ES-I3 (cell line): Measurements from ENCODE around the gene DOLPP1.
"Not testable (repeated sequence)": the region's sequence is repeated elsewhere in the genome, so short reads cannot be mapped to it uniquely, and the experiment has no call there.

Source experiments
- H3K36me3 ChIP-seq: 2 replicates; pipeline ENCODE4 v1.6.1; 2013; ENCODE audit warnings: mild to moderate bottlenecking, low read length, control low read depth, moderate library complexity; ENCODE audit not compliant: insufficient read depth
- H3K4me1 ChIP-seq: 2 replicates; pipeline ENCODE4 v1.6.1; 2013; ENCODE audit warnings: mild to moderate bottlenecking, control low read depth, low read length; ENCODE audit not compliant: insufficient read depth
- H3K9ac ChIP-seq: 2 replicates; pipeline ENCODE4 v1.6.1; 2013; ENCODE audit warnings: low read depth, mild to moderate bottlenecking, low read length, moderate library complexity
- H3K9me3 ChIP-seq: 2 replicates; pipeline ENCODE4 v1.6.1; 2013; ENCODE audit warnings: mild to moderate bottlenecking, low read length, moderate library complexity; ENCODE audit not compliant: control insufficient read depth, insufficient read depth

Gene DOLPP1, protein sequence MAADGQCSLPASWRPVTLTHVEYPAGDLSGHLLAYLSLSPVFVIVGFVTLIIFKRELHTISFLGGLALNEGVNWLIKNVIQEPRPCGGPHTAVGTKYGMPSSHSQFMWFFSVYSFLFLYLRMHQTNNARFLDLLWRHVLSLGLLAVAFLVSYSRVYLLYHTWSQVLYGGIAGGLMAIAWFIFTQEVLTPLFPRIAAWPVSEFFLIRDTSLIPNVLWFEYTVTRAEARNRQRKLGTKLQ

DNA sequence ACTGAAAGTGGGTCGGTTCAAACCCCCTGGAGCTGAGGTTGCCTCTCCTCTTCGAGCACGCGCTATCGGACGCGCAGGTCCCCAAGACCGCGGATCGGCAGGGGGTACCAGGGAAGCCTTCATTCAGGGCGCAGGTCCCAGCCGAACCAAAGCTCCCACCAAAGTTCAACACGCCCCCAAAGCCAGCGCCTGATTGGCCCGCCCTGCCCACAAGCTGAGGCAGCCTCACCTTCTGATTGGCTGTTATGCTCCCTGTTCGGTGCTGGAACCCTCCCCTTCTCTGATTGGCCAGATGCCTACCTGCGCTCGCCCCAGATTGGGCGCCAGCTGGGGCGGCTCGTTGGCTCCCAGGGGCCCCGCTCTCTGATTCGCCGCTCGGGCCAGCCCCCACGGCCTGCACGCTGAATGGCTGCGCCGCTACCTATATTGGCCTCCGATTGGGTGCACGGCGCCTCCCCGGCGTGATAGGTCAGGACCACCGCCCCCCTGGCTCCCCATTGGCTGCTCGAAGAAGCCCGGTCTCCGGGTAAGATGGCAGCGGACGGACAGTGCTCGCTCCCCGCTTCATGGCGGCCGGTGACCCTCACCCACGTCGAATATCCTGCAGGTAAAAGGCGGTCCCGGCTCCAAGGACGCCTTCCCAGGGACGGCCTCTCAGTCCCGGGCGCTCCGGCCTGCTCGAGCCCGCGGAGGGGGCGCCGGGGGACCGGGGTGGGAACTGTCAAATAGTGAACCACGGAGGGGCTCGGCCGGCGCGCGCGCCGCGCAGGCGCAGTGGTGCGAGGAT lies at the start of gene DOLPP1:
Gene DOLPP1, plus strand, starts transcription at position 511 of the 787 bp plus-strand sequence. Its CDS starts 21 bp downstream, at position 532.
- Histone ChIP-seq H3K9me3 (no peaks in the 10 kb centered on the region), H3K9ac (peak within 1 kb of the TSS; percentile 75), H3K4me1 (peaks cover 6% of the 10 kb centered on the region), H3K36me3 (no peaks in the 10 kb centered on the region; the same call in 1 of the 2 replicates)

DNA sequence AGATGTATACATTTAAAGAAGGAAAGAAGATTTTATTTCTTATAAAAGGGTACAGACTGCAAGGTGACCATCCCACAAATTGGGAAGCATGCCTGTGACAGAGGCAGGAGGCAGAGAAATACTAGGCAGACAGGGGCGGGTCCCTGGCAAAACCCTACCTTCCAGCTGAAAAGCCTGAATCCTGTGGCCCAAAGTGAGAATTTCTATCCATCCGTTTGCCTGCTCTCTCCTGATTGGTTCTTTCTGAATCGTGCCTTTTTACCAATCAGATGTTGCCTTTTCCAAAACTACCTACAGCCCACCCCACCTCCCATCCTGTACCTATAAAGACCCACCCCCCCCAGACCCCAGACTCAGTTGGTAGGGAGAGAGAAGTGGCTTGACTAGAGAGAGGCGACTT lies 49.4 kb upstream of the DOLPP1 start:
- Histone ChIP-seq H3K9me3 (no peaks in the 10 kb centered on the region), H3K9ac (no peak overlapping the region), H3K4me1 (peaks cover 2% of the 10 kb centered on the region; the same call in 1 of the 2 replicates)

DNA sequence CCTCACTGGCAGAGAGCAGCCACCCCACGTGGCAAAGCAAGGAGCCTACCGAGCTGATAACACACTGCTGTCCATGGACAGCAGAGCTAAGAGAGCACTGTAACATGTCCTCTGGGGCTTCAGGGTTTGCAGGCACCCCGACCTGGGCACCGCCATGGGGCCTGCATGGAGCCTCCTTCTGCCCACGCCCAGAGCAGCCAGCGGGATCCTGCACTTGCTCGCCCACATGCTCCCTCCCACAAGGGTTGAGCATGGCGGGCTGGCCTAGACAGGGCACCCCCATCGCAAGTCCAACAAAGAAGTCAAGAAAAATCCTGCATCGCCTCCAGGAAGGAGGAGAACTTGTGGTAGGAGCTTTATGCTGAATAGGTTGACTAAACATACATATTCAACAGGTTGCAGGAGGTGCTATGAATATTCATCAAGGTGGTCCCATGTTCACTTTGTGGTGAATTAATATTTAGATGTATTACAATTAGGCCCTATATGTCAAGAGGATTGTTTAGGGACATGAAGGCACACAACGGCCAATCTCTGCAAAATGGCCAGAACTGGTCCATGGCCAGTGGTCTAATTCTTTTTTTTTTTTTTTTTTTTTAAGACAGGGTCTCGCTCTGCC lies 48.3 kb upstream of the DOLPP1 start:
- H3K9ac ChIP-seq: no peak overlapping the region

More for the DNA sequence above, 49.4 kb upstream of the DOLPP1 start:
- H3K36me3 ChIP-seq: no peaks in the 10 kb centered on the region

DNA sequence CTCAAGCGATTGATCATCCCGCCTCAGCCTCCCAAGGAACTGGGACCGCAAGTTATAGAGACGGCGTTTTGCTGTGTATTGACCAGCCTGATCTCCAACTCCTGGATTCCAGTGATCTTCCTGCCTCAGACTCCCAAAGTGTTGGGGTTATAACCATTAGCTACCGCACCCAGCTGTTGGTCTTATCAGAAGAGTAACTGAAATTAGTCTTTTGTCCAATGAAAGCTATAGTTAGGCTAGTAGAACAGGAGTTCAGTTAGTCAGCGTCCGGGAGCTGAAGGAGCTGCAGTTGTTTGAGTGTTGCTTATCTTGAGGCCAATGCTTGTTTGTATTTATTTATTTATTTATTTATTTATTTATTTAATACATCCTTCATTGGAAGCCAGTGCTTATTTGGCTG lies 47.7 kb upstream of the DOLPP1 start:
- H3K4me1 ChIP-seq: peaks cover 3% of the 10 kb centered on the region; the same call in 1 of the 2 replicates
- H3K9me3 ChIP-seq: no peaks in the 10 kb centered on the region
- H3K36me3 ChIP-seq: no peaks in the 10 kb centered on the region
- no peak overlapping the region for H3K9ac ChIP-seq

More for the DNA sequence above, 48.3 kb upstream of the DOLPP1 start:
- H3K9me3 ChIP-seq: no peaks in the 10 kb centered on the region
- peaks cover 2% of the 10 kb centered on the region; the same call in 1 of the 2 replicates for H3K4me1 ChIP-seq
- H3K36me3 ChIP-seq: no peaks in the 10 kb centered on the region

DNA sequence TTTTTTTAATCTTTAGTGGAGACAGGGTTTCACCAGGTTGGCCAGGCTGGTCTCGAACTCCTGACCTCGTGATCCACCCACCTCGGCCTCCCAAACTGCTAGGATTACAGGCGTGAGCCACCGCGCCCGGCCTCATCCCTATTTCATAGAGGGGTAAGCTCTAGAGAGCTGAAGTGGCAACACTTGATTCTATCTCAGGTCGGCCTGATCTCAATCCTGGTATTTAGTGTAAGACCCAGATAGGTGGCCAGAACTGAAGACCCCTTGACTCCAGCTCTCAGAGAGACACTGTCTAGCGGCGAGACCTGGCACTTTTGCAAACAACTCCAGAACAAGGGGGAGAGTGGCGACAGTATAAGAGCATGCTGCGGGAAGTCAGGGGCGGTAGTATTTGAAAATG lies 45.1 kb upstream of the DOLPP1 start:
- H3K9ac ChIP-seq: peak overlapping the region; percentile 50
- not testable (repeated sequence) for H3K9me3 ChIP-seq, H3K4me1 ChIP-seq, H3K36me3 ChIP-seq

DNA sequence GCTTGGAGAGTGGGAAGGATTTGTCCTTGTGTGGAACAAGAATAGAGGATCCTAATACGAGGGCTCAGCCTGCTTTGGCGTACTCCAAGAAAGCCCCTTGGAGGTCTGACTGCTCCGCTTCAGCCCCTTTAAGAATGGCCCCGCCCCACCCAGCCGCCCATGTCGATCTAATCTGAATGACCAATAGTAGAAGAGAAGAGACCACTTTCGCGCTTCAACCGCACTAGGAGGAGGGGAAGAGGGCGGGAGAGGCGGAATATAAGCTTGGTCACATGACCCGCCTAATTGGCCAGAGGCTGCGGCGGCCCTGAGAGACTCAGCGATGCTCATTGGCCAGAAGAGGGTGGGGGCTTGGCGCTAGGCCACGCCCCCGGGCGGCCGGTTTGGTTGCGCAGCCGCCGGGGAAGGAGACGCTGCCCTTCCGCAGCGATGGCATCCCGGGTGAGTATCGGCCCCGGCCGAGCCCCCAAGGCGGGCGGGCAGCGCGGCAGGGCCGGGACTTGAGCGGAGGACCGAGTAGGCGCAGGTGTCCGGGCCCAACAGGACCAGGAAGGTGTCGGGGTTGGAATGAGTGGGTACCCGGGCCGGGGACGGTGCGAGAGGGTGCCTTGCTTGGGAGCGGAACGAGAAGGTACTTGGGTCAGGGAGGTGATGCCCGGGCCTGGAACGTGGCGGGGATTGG lies 44.5 kb upstream of the DOLPP1 start, which contains the start of gene MIGA2:
Gene MIGA2, plus strand, starts transcription at position 386 of the 682 bp plus-strand sequence. CDS start 3,969 bp downstream, outside the sequence.
- Histone ChIP-seq H3K9me3 (no peaks in the 10 kb centered on the region), H3K36me3 (no peaks in the 10 kb centered on the region), H3K4me1 (peaks cover 3% of the 10 kb centered on the region; the same call in 1 of the 2 replicates), H3K9ac (peak within 1 kb of the TSS; percentile 89)

DNA sequence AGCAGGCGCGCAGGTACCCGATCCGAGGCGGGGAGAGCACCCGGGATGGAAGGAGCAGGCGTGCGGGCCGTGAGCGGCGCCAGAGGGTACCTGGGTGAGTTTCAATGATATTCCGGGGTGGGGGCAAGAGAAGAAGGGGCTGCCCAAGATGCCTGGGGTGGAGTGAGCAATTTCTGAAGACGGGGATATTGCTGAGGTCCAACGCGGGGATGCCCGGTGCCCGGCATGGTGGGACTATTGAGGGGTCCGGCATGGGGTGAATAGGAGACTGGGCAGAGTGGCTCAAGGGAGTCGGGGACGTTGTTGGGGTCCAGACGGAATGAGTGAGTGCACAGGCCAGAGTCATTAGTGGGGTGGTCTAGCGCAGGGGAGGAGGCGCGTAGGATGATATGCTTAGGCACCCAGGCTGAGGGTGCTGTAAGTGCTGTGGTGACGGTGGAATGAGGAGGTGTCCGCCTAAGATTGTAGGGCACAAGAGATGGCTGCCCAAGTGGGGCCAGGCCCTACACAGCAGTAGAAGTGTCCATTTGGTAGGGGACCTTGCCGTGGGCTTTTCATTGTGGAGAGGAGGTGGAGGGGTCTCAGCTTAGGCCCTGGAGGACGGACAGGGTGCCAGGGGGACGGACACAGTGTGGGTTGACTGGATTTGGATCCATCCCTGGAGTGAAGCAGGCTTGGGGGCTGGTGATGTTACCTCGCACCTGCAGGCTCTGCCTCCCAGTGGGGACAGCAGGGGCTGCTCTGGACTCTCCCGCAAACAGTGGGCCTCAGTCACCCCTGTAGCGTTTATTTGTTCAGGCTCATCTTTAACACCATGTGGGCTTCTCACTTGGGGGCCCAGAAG lies 43.8 kb upstream of the DOLPP1 start:
- Histone ChIP-seq H3K4me1 (peaks cover 3% of the 10 kb centered on the region; the same call in 1 of the 2 replicates), H3K9ac (peak overlapping the region; percentile 89), H3K36me3 (no peaks in the 10 kb centered on the region; the same call in 1 of the 2 replicates), H3K9me3 (no peaks in the 10 kb centered on the region)

DNA sequence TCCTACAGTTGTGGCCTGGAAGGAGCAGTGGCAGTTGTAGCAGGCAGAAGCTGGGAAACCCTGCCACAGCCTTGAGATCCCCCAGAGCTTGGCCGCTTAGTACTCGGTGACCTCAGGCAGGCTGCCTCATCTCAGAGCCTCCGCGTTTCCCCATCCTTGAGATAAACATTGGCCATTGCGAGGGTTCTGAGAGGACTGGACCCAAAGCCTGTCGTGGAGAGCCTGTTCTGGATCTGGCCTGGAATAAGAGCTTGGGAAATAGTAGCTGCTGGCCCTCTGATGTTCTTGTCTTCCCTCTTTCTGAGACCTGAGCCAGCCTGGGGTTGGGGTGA lies 43.2 kb upstream of the DOLPP1 start:
- Histone ChIP-seq H3K9ac (no peak overlapping the region), H3K4me1 (peaks cover 3% of the 10 kb centered on the region; the same call in 1 of the 2 replicates), H3K9me3 (no peaks in the 10 kb centered on the region), H3K36me3 (peaks cover 5% of the 10 kb centered on the region; the same call in 1 of the 2 replicates)

DNA sequence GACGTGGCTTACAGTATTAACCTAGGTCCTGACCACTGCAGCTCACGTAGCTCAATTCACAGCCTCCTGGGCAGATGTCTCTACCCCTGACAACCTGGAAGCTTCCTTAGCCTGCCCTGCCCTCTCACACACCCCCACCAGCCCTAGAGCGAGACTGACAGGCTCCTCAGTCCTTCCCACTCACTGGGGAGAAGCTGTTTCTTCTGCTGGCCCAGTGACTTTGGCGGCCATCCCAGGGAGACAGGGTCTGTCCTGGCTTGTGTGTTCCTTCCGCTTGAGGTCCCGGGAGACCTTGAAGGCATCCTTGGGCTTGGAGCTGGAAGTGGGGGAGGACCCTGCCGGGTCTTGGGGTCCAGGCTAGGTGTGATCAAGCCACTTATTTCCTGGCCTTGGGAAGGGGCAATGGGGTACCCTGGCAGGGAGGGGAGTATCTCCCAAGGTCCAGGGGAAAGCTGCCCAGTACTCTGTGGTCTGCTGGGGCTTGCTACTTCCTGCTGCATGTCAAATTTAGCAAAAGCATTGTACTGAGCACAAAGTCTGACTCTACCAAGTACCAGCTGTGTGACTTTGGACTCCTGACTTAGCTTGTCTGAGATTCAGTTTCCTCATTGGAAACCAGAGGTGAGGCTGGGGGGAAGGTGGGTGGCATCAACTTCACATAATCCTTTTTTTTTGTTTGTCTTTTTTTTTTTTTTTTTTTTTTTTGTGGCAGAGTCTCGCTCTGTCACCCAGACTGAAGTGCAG lies 42.6 kb upstream of the DOLPP1 start:
- no peak overlapping the region for H3K9ac ChIP-seq
- H3K36me3 ChIP-seq: peaks cover 6% of the 10 kb centered on the region; the same call in 1 of the 2 replicates
- peaks cover 3% of the 10 kb centered on the region; the same call in 1 of the 2 replicates for H3K4me1 ChIP-seq
- H3K9me3 ChIP-seq: no peaks in the 10 kb centered on the region

DNA sequence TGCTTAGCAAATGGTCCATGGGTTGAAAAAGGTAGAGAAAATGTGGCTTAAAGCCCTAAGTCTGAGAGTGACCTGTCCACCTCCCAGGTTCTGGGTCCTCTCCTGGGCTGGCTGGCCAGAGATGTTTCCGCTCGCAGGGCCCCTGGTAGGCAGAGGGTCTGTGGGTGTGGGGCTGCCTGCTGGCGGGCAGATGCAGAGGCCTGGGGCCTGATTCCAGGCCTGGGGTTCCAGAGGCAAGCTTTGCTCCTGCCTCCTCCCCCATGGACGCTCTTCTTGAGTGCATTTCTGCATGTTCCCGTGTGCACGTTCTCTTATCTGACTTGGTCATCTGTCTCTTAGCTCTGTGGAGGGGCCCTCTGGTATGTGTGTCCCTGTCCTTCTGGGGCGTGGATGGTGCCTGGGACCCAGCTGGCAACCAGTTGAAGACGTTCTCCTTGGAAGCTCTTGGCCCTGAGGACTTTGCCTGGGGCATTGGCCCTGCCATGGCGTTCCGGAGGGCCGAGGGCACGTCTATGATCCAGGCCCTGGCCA lies 40.7 kb upstream of the DOLPP1 start:
- Histone ChIP-seq H3K36me3 (peaks cover 6% of the 10 kb centered on the region; the same call in 1 of the 2 replicates), H3K9me3 (no peaks in the 10 kb centered on the region), H3K4me1 (peaks cover 3% of the 10 kb centered on the region; the same call in 1 of the 2 replicates), H3K9ac (no peak overlapping the region)

DNA sequence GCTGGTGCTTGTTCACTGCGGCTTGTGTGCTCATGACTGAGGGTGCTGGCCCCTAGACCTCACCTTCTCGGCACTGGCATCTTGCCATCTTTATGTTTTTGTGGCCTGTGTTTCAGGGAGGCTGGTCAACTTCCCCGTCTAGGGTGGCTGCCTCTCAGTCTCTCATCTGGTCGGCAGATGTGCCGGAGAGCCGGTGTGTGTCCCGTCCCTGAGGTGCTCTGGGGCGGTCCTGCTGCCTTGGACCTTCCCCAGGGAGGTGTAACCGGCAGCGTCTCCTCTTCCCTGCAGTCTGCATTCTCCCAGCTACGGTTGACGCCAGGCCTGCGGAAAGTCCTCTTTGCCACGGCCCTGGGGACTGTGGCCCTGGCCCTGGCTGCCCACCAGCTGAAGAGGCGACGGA lies 38.9 kb upstream of the DOLPP1 start:
- H3K9ac ChIP-seq: no peak overlapping the region

DNA sequence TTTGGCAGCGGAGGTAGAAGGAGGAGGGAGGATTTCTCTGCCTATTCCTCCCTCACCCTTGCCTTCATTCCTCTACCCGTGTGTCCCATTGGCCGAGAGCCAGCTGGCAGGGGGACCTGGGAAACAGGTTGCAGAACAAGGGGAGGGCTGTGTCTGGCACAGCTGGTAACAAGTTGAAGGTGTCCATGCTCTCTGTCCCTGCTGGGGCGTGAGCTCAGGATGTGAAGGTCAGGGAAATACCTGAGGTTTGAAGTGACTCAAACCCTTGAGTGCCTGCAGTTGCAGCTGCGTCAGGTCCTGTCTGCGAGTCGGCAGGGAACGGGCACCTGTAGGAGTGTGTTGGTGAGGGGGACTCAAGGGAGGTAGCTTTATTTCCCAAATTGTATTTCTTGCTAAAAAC lies 28.3 kb upstream of the DOLPP1 start:
- no peaks in the 10 kb centered on the region for H3K4me1 ChIP-seq
- no peaks in the 10 kb centered on the region for H3K9me3 ChIP-seq
- no peaks in the 10 kb centered on the region; the same call in 1 of the 2 replicates for H3K36me3 ChIP-seq
- H3K9ac ChIP-seq: no peak overlapping the region

More for the DNA sequence above, 38.9 kb upstream of the DOLPP1 start:
- no peaks in the 10 kb centered on the region for H3K9me3 ChIP-seq
- peaks cover 3% of the 10 kb centered on the region; the same call in 1 of the 2 replicates for H3K4me1 ChIP-seq
- peaks cover 6% of the 10 kb centered on the region; the same call in 1 of the 2 replicates for H3K36me3 ChIP-seq
